GM18873 (cell line): ENCODE measurements around the gene TMEM256.

Experiments
- ATAC-seq: cut with Tn5 transposase; IDR thresholded peaks from one replicate; pipeline ENCODE4 v1.9.1; 2021; ENCODE audit warnings: mild to moderate bottlenecking, moderate library complexity, moderate number of reproducible peaks; ENCODE audit not compliant: unreplicated experiment, low FRiP score

TMEM256 gene

GRCh38 chr17:7431231-7431630 lies 27.3 kb upstream of the TMEM256 start:
- no peak for ATAC-seq

- no peak for ATAC-seq
Observed at GRCh38 chr17:7429722-7430121, 25.8 kb upstream of the TMEM256 start.

- no peak for ATAC-seq
Observed at GRCh38 chr17:7428557-7428956, 24.7 kb upstream of the TMEM256 start, which contains the start of gene SPEM3. SPEM3 (plus strand) TSS chr17:7428857; CDS start chr17:7428903, 46 bp downstream.

DNA sequence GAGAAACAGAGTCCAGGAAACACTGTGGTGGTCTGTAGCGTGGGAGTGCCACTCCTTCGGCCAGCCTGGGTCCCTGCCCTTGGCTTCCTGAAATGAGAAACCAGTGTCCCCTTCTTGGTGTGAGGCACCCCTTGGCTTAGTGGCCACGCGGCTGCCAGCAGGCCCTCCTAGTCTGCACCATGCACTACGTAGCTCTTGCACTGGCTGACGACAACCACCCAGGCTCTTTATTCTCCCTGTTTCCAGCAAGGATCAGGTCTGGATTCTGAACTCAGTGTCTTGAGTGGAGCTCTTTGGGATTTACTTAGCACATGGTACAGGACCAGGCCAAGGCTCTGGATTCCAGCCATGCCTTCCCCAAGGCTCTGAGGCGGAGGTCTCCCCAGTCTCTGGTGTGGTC lies 23.7 kb upstream of the TMEM256 start:
- ATAC-seq: no peak

- no peak for ATAC-seq
Observed at GRCh38 chr17:7426896-7427489, 23.1 kb upstream of the TMEM256 start.

DNA sequence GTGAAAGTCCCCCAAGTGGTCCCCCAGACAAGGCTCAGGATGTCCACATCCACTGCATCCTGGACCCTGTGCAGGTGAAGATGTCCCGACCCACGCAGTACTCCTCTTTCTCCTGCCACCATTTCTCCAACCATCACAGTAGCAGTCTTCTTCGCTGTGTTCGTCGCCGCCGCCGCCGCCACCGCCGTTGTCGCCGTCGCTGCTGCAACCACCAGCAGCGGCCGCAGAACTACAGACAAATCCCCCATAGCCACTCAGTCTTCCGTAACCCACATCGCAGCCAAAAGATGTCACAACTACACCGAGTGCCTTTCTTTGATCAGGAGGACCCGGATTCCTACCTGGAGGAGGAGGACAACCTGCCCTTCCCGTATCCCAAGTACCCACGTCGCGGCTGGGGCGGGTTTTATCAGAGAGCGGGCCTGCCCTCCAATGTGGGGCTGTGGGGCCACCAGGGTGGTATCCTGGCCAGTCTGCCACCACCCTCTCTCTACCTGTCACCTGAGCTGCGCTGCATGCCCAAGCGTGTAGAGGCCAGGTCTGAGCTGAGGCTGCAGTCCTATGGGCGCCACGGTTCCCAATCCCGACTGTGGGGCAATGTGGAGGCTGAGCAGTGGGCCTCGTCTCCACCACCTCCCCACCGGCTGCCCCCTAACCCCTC lies 22.4 kb upstream of the TMEM256 start:
- no peak for ATAC-seq

- no peak for ATAC-seq
Observed at GRCh38 chr17:7425756-7426155, 21.9 kb upstream of the TMEM256 start.

DNA sequence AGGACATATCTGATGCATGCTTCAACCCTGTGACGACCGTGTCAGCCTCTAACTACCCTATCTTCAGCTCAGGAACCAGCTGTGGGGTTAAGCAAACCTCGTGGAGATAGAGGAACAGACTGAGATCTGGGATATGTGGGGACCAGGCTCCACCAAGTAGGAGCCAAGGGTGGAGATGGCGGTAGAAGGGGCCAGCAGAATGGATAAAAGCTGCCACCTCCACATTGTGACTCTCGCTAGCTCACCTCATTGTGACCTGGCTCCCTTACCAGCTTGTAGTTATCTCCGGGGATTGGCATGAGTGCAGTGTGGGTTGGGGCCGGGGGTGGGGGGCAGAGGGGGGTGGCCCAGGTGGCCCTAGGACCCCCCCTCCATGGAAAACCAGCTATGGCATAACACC lies 21.4 kb upstream of the TMEM256 start, which contains the start of gene SPEM2:
SPEM2 (plus strand) TSS at position 301 of the 400 bp plus-strand sequence; CDS start at position 374, 73 bp downstream.
- no peak for ATAC-seq

DNA sequence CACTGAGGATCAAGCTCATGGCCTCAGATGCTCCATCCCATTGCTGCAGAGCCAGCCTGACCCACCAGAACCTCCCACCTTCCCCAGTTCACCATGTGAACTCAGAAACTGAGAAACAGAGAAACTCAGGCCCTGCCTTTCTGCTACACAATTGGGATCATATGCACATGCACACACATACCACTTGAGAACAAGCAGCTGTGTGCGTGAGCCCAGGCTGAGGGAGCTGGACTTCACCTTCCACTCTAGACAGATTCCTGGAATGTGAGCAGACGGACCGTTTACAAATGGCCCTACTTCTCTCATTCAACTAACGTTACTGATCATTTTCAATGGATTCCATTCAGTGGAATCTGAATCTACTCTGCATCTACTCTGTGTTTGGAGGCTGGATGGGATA lies 19.8 kb upstream of the TMEM256 start:
- no peak for ATAC-seq

DNA sequence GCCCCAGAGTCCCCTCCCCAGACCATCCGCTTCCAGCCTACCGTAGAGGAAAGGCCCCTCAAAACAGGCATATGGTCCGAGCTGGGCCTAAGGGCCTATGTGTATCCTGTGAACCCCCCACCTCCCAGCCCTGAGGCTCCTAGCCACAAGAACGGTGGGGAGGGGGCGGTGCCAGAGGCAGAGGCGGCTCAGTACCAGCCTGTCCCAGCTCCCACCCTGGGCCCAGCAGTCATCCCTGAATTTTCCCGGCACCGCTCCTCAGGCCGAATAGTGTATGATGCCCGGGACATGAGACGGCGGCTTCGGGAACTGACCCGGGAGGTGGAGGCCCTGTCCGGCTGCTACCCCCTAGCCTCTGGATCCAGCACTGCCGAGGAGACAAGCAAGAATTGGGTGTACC lies 17.3 kb upstream of the TMEM256 start:
- ATAC-seq: no peak

- ATAC-seq: no peak
Observed at GRCh38 chr17:7419819-7420610, 16.1 kb upstream of the TMEM256 start, which contains the start of gene SPEM1. SPEM1 (plus strand) TSS chr17:7420324; CDS start chr17:7420385, 61 bp downstream.

- ATAC-seq: no peak
Observed at GRCh38 chr17:7418472-7419152, 14.7 kb upstream of the TMEM256 start.

DNA sequence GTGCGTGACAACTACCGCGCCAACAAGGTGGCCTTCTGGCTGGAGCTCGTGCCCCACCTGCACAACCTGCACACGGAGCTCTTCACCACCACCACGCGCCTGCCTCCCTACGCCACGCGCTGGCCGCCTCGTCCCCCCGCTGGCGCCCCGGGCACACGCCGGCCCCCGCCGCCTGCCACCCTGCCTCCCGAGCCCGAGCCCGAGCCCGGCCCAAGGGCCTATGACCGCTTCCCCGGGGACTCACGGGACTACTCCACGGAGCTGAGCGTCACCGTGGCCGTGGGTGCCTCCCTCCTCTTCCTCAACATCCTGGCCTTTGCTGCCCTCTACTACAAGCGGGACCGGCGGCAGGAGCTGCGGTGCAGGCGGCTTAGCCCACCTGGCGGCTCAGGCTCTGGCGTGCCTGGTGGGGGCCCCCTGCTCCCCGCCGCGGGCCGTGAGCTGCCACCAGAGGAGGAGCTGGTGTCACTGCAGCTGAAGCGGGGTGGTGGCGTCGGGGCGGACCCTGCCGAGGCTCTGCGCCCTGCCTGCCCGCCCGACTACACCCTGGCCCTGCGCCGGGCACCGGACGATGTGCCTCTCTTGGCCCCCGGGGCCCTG lies 13.3 kb upstream of the TMEM256 start:
- no peak for ATAC-seq

- no peak for ATAC-seq
Observed at GRCh38 chr17:7416323-7416722, 12.4 kb upstream of the TMEM256 start.

- no peak for ATAC-seq
Observed at GRCh38 chr17:7415784-7416183, 11.9 kb upstream of the TMEM256 start.

DNA sequence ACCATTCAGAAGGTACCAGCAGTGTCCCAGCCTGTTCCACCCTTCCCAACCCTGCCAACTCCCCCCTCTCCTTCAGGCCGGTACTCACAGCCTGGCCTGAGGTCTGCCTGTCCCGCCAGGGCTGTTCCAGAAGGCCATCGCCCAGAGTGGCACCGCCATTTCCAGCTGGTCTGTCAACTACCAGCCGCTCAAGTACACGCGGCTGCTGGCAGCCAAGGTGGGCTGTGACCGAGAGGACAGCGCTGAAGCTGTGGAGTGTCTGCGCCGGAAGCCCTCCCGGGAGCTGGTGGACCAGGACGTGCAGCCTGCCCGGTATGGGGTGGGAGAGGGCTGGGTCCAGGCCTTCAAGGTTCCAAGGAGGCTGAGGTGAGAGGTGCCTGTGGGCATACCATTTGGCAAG lies 10.9 kb upstream of the TMEM256 start:
- ATAC-seq: no peak

- ATAC-seq: no peak
Observed at GRCh38 chr17:7413346-7413985, 9.6 kb upstream of the TMEM256 start.

- no peak for ATAC-seq
Observed at GRCh38 chr17:7411427-7411750, 7.5 kb upstream of the TMEM256 start.

- no peak for ATAC-seq
Observed at GRCh38 chr17:7410634-7411426, 6.9 kb upstream of the TMEM256 start.
